HEK293 (cell line): Measurements from ENCODE around the gene IGSF10.

Experiments
- CTCF ChIA-PET: fragments of 350-600 bp; formaldehyde crosslinking; extraction: SDS; loops from one replicate; lab custom pipeline; 2021; ENCODE audit warnings: antibody characterized with exemption; lab: Yijun Ruan, JAX
- POLR2A ChIA-PET: fragments of 300-600 bp; formaldehyde crosslinking; extraction: SDS; loops from one replicate; lab custom pipeline; 2020; ENCODE audit warnings: antibody characterized with exemption, inconsistent platforms; lab: Yijun Ruan, JAX
- H3K27ac ChIP-seq: fragments of 200-500 bp; sonication (Bioruptor generic); 2 replicates; pipeline ENCODE4 v1.5.1; 2014; ENCODE audit warnings: low read depth, low read length, control low read depth, inconsistent platforms; ENCODE audit errors: extremely low read depth
- H3K36me3 ChIP-seq, 2 experiments: fragments of 200-500 bp in 1 of 2; sonication (Bioruptor generic) in 1 of 2; 1 replicate in 1 of 2; 2 replicates in 1 of 2; pipeline ENCODE4 v1.5.1; 2014 to 2017; ENCODE audit warnings: inconsistent platforms in 2 of 2, low read length in 2 of 2; ENCODE audit not compliant: control insufficient read depth in 2 of 2, insufficient read depth in 1 of 2
- H3K4me1 ChIP-seq: fragments of 200-500 bp; sonication (Bioruptor generic); 2 replicates; pipeline ENCODE4 v1.5.1; 2014; ENCODE audit warnings: mild to moderate bottlenecking, low read length, inconsistent platforms; ENCODE audit not compliant: control insufficient read depth, insufficient read depth
- H3K4me3 ChIP-seq: 2 replicates; pipeline ENCODE4 v1.5.1; 2011; ENCODE audit warnings: low read depth, mild to moderate bottlenecking, control low read depth, low read length, moderate library complexity
- H3K9me3 ChIP-seq: fragments of 200-500 bp; sonication (Bioruptor generic); 2 replicates; pipeline ENCODE4 v1.5.1; 2014; ENCODE audit warnings: low read depth, low read length, inconsistent platforms; ENCODE audit not compliant: control insufficient read depth, insufficient read depth
- AEBP2 ChIP-seq: fragments of 450-650 bp; formaldehyde crosslinking; IDR thresholded peaks from 2 replicates; pipeline ENCODE4 v1.5.1; 2016; ENCODE audit warnings: missing biosample characterization, missing genetic modification characterization, borderline replicate concordance
- IKZF3 ChIP-seq: fragments of 450-650 bp; IDR thresholded peaks from 2 replicates; pipeline ENCODE4 v1.5.0; 2018; ENCODE audit warnings: missing biosample characterization, mild to moderate bottlenecking, missing genetic modification characterization, moderate library complexity
- PRDM6 ChIP-seq: fragments of 450-650 bp; formaldehyde crosslinking; IDR thresholded peaks from 2 replicates; pipeline ENCODE4 v1.5.1; 2017; ENCODE audit warnings: missing biosample characterization, missing genetic modification characterization
- YY1 ChIP-seq: fragments of 450-650 bp; formaldehyde crosslinking; IDR thresholded peaks from 2 replicates; pipeline ENCODE4 v1.5.1; 2018; ENCODE audit warnings: missing biosample characterization, missing genetic modification characterization
- ZBTB1 ChIP-seq: fragments of 450-650 bp; formaldehyde crosslinking; IDR thresholded peaks from 2 replicates; pipeline ENCODE4 v1.5.1; 2016; ENCODE audit warnings: missing biosample characterization, missing genetic modification characterization
- ZBTB17 ChIP-seq: fragments of 450-650 bp; formaldehyde crosslinking; IDR thresholded peaks from 2 replicates; pipeline ENCODE4 v1.5.1; 2016; ENCODE audit warnings: missing biosample characterization, missing genetic modification characterization
- ZBTB49 ChIP-seq: fragments of 450-650 bp; formaldehyde crosslinking; IDR thresholded peaks from 2 replicates; pipeline ENCODE4 v1.5.1; 2016; ENCODE audit warnings: missing biosample characterization, missing genetic modification characterization, low read depth
- ZBTB6 ChIP-seq: fragments of 450-650 bp; formaldehyde crosslinking; IDR thresholded peaks from 2 replicates; pipeline ENCODE4 v1.5.1; 2017; ENCODE audit warnings: missing biosample characterization, missing genetic modification characterization
- ZBTB8A ChIP-seq: fragments of 450-650 bp; formaldehyde crosslinking; IDR thresholded peaks from 2 replicates; pipeline ENCODE4 v1.5.1; 2016; ENCODE audit warnings: missing biosample characterization, missing genetic modification characterization
- ZFP37 ChIP-seq: fragments of 450-650 bp; formaldehyde crosslinking; IDR thresholded peaks from 2 replicates; pipeline ENCODE4 v1.5.1; 2016; ENCODE audit warnings: missing biosample characterization, missing genetic modification characterization
- ZNF155 ChIP-seq: fragments of 450-650 bp; formaldehyde crosslinking; IDR thresholded peaks from 2 replicates; pipeline ENCODE4 v1.5.1; 2016; ENCODE audit warnings: missing biosample characterization, missing genetic modification characterization
- ZNF223 ChIP-seq: fragments of 450-650 bp; formaldehyde crosslinking; IDR thresholded peaks from 2 replicates; pipeline ENCODE4 v1.5.1; 2016; ENCODE audit warnings: missing biosample characterization, missing genetic modification characterization
- ZNF26 ChIP-seq: fragments of 450-650 bp; formaldehyde crosslinking; IDR thresholded peaks from 2 replicates; pipeline ENCODE4 v1.5.1; 2016; ENCODE audit warnings: missing biosample characterization, missing genetic modification characterization
- ZNF292 ChIP-seq: fragments of 450-650 bp; formaldehyde crosslinking; IDR thresholded peaks from 2 replicates; pipeline ENCODE4 v1.5.1; 2016; ENCODE audit warnings: low read depth, missing biosample characterization, missing genetic modification characterization, borderline replicate concordance
- ZNF302 ChIP-seq: fragments of 450-650 bp; formaldehyde crosslinking; IDR thresholded peaks from 2 replicates; pipeline ENCODE4 v1.5.1; 2016; ENCODE audit warnings: missing biosample characterization, missing genetic modification characterization, low read depth
- ZNF548 ChIP-seq: fragments of 450-650 bp; formaldehyde crosslinking; IDR thresholded peaks from 2 replicates; pipeline ENCODE4 v1.5.1; 2016; ENCODE audit warnings: missing biosample characterization, missing genetic modification characterization
- ZNF549 ChIP-seq: fragments of 450-650 bp; IDR thresholded peaks from 2 replicates; pipeline ENCODE4 v1.5.1; 2018; ENCODE audit warnings: missing biosample characterization, missing genetic modification characterization, mild to moderate bottlenecking, inconsistent platforms, moderate library complexity
- ZNF600 ChIP-seq: fragments of 450-650 bp; formaldehyde crosslinking; IDR thresholded peaks from 2 replicates; pipeline ENCODE4 v1.5.1; 2016; ENCODE audit warnings: missing biosample characterization, missing genetic modification characterization
- ZNF621 ChIP-seq: fragments of 450-650 bp; formaldehyde crosslinking; IDR thresholded peaks from 2 replicates; pipeline ENCODE4 v1.5.1; 2017; ENCODE audit warnings: missing biosample characterization, missing genetic modification characterization
- ZNF658 ChIP-seq: fragments of 450-650 bp; formaldehyde crosslinking; IDR thresholded peaks from 2 replicates; pipeline ENCODE4; 2016; ENCODE audit warnings: missing biosample characterization, missing genetic modification characterization
- ZSCAN23 ChIP-seq: fragments of 450-650 bp; formaldehyde crosslinking; IDR thresholded peaks from 2 replicates; pipeline ENCODE4 v1.5.1; 2016; ENCODE audit warnings: missing biosample characterization, missing genetic modification characterization
- ZSCAN30 ChIP-seq: fragments of 450-650 bp; IDR thresholded peaks from 2 replicates; pipeline ENCODE4 v1.5.1; 2018; ENCODE audit warnings: missing biosample characterization, mild to moderate bottlenecking, missing genetic modification characterization, moderate library complexity
- ZSCAN5A ChIP-seq: fragments of 450-650 bp; formaldehyde crosslinking; IDR thresholded peaks from 2 replicates; pipeline ENCODE4 v1.5.1; 2016; ENCODE audit warnings: missing biosample characterization, missing genetic modification characterization

Gene IGSF10

GRCh38 chr3:151483961-151484520 is 23.2 kb upstream of the IGSF10 start:
- ChIA-PET CTCF (no interaction called here), POLR2A (no interaction called here)
- H3K9me3 ChIP-seq: no peaks in the 10 kb centered on the region
- no peak overlapping the region for H3K27ac ChIP-seq
- H3K4me1 ChIP-seq: no peaks in the 10 kb centered on the region
- TF ChIP-seq ZNF600 (tag by site-specific recombination): no peak
- no peak for TF ChIP-seq ZNF223 (tag by site-specific recombination)
- no peak for TF ChIP-seq ZNF621 (tag by site-specific recombination)
- no peak for TF ChIP-seq ZNF302 (tag by site-specific recombination)
- TF ChIP-seq ZBTB17: no peak
- no peak for TF ChIP-seq AEBP2 (tag by site-specific recombination)
- TF ChIP-seq ZBTB1 (tag by site-specific recombination): no peak
- no peak for TF ChIP-seq ZNF292 (tag by site-specific recombination)
- no peak for TF ChIP-seq ZSCAN5A
- TF ChIP-seq ZSCAN23 (tag by site-specific recombination): no peak
- no peak for TF ChIP-seq ZNF548
- TF ChIP-seq ZBTB6 (tag by site-specific recombination): no peak
- TF ChIP-seq ZBTB49 (tag by site-specific recombination): no peak
- TF ChIP-seq, all 188 proteins: peak for 0
- Histone ChIP-seq H3K36me3 (no peaks in the 10 kb centered on the region), H3K4me3 (no peak overlapping the region)

GRCh38 chr3:151483488-151483887 is 22.6 kb upstream of the IGSF10 start:
- ChIA-PET CTCF (interaction anchor here (0.7 to 2.5 kb wide), 2 partner anchors 15 to 50 kb away, joined by 4 to 9 read pairs; no protein-coding TSS in a partner anchor), POLR2A (no interaction called here)
- H3K9me3 ChIP-seq: no peaks in the 10 kb centered on the region
- no peak overlapping the region for H3K27ac ChIP-seq
- H3K4me1 ChIP-seq: no peaks in the 10 kb centered on the region
- no peaks in the 10 kb centered on the region for H3K36me3 ChIP-seq
- no peak overlapping the region for H3K4me3 ChIP-seq
- TF ChIP-seq YY1 (tag by site-specific recombination) (no peak), ZNF155 (tag by site-specific recombination) (no peak), ZNF549 (tag by site-specific recombination) (no peak), PRDM6 (no peak), ZNF658 (tag by site-specific recombination) (no peak), IKZF3 (tag by site-specific recombination) (no peak), ZBTB8A (tag by site-specific recombination) (no peak), ZNF26 (tag by site-specific recombination) (no peak), ZSCAN5A (no peak), ZSCAN30 (no peak), ZFP37 (no peak)
